SKM-1 (cell line): ENCODE data around the gene NCBP3.

Experiments
- DNase-seq: peaks from one replicate; lab custom pipeline; 2025; ENCODE audit not compliant: unreplicated experiment; lab: John Stamatoyannopoulos, UW

Gene NCBP3

DNA sequence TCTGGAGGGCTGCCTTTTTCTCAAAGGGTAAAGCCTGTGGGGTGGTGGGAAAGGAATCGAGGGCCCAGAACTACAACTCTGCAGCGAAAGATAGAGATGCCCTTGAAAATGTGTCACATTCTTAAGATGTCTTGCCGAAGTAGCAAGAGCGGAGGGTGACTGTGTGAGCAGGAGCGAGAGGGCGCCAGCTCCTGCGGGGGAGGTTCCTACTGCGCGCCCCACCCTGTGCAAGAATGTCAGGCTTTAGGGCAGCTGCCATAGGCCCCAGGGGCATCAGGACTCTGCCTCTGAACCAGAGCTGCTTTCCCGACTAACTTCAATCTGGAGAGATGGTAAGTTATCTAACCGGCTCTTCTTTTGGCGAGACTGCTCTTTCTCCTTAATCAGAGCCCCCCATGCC is 33.3 kb downstream of the NCBP3 start:
- DNase-seq, result no peak

DNA sequence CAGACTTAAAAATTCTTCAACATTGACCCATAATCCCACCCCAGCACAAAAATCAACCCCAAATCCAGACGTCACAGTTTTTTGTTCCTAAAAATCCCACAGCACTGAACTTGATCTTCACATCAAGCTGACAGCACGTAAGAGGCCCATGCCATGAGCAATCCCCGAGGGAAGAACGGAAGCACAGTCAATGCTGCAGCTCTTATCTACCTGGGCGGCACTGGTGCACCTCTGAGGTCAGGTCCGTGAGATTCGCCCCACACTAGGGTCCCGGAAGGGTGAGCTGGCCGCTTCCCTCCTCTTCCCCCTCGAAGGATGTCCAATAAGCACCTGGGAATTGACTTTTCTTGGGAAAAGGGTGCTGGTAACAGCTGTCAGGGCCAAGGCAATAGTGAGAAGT is 33.8 kb downstream of the NCBP3 start:
- no peak for DNase-seq

DNA sequence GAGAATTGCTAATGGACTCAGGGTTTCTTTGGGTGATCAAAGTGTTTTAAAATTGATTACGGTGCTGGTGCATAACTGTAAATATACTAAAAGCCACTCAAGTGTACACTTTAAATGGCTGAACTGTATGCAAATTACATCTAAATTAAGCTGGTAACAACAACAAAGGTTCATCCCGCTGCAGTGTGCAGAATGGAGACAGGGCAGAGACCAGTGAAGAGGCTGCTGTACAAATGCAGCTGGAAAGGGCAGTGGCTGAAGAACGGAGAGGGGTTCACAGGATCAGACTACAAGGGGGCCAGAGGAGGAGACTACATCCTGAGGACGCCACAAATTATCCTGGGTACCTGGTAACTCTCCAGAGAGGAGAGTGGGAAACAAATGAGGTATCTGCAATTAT is 36.0 kb downstream of the NCBP3 start:
- no peak for DNase-seq

DNA sequence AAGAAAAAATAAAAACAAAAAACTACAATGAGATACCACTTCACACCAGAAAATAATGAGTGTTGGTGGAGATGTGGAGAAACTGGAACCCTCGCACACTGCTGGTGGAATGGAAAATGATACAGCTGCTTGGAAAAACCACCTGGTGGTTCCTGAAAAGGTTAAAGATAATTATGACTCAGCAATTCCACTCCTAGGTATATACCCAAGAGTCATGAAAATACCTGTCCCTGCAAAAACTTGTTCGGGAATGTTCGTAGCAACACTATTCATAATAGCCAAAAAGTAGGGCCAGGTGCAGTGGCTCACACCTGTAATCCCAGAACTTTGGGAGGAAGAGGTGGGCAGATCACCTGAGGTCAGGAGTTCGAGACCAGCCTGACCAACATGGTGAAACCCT is 36.9 kb downstream of the NCBP3 start:
- no peak for DNase-seq

DNA sequence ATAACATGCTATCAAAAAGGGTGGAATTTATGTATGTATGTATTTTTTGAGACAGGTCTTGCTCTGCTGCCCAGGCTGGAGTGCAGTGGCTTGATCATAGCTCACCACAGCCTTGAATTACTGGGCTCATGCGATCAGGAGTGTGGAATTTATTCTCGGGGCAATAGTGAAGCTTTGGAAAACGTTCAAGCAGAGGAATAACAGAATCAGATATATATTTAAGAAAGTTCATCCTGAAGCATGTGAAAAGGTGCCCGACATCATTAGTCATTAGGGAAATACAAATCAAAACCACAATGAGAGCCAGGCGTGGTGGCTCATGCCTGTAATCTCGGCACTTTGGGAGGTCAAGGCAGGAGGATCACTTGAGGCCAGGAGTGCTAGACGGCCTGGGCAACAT is 37.3 kb downstream of the NCBP3 start:
- no peak for DNase-seq

DNA sequence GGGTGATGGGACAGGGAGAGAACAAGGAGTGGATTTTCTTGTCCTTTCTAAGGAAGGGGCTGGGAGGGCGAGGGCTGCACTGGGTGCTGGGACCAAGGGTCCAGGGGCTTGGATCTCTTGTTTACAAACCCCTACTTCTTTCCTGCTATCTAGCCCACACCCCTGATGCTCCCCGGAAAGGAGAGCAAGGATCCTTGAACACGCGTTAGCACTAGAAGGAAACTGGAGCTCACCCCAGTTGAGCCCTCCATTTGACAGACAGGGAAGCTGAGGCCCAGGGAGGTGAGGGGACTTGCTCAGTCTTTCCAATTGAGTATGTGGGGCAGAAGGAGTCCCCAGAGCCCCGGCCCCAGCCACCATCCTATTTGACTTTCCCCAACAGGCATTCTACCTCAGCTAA is 40.5 kb downstream of the NCBP3 start:
- no peak for DNase-seq

DNA sequence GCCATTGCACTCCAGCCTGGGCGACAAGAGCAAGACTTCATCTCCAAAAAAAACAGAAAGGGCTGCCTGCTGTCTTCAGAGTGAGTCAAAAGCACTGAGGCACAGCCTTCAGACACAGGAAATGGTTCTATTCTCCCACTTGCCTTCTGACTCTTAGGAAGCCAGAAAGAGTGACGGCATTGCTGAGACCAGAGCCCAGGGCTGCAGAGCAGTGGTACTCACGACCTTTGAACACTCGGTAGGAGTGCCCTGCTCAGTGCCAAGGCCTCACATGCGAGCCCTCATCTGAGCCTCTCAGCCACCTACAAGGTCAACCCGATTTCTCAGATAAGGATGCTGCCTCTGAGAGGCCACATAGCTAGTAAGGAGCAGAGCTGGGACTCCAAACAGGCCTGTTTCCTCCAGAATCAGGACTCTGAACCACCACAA is 41.5 kb downstream of the NCBP3 start:
- no peak for DNase-seq

DNA sequence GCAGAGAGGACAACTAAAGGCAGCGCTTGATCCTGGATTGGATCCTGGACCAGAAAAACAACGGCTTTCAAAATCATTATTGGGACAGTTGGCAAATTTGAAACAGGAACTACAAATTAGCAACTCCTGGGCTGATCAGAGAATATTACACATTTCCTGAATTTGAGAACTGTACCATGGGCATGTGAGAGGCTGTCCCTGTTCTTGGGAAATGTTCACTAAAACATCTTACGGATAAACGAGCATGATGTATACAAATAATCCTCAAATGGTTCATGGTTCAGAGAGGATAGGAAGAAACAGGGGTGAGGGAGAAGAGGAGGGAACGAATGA is 42.8 kb downstream of the NCBP3 start:
- no peak for DNase-seq

DNA sequence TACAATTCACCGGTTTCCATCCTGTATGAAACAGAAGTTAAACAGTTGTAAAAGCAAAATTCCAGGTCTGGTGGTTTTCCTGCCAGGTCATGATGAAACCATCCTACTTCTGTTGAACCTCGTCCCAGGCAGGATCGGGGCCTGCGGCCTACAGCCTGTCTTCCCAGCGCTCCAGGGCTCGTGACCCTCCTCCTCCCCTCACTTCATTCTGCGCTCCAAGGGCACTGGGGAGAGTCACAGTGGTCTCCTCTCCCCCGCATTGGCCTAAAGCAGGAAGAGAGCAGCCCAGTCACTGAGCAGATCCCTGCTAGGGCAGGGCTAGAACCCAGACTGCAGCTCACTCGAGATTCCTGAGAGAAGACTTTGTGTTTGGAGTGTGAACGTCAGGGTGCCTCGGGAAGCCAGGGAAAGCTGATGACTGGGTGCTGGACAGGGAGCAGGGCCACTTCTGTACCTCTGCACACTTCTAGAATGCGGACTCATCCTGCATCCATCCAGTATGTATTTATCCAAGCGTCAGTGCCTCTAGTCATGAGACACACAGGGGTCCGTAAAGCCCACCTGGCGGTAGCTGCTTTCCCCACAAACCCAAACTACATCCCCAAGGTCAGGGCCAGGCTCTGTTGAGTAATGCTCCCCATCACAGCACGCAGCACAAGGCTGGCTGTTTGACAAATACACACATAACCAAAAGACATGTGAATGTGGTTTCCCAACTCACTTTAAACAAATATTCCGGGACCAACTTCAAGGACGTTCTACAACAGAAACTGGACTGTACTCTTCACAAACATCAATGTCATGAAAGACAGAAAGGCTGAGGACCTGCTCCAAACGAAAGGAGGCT is 43.4 kb downstream of the NCBP3 start:
- DNase-seq, result no peak

DNA sequence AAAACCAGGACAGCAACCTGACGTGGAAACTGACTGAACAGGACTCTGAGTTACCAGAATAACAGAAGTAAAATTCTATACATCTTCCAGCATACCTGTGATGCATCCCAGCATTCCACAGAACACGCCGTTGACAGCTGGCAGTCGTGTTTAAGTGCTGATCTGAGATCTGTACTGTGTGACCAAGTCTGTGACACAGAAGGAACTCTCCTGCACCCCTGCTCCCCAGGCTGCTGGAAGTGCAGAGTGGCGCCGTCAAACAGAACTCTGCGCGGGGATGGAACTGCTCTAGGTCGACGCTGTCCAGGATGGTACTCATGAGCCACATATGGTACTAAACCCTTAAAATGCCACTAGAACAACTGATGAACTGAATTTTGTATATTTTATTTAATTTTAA is 44.3 kb downstream of the NCBP3 start:
- DNase-seq, result no peak

DNA sequence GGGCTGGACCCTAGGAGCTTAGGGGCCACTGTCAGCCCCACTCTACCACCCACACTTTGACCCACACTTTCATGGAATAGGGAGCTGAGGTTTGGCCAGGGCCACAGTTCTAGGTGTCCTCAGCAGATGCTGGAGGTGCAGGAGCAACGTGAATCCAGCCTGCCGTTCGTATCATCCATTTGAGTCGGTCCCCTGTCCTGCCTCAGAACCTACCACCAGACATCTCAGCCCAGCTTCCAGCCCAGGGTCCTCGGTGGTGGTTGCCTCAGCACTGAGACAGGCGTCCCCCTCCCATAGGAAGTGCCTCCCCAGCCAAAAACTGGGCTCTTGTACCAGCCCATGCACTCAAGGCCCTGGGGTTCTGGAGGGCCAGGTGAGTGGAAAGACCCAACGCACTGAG is 44.7 kb downstream of the NCBP3 start:
- no peak for DNase-seq

DNA sequence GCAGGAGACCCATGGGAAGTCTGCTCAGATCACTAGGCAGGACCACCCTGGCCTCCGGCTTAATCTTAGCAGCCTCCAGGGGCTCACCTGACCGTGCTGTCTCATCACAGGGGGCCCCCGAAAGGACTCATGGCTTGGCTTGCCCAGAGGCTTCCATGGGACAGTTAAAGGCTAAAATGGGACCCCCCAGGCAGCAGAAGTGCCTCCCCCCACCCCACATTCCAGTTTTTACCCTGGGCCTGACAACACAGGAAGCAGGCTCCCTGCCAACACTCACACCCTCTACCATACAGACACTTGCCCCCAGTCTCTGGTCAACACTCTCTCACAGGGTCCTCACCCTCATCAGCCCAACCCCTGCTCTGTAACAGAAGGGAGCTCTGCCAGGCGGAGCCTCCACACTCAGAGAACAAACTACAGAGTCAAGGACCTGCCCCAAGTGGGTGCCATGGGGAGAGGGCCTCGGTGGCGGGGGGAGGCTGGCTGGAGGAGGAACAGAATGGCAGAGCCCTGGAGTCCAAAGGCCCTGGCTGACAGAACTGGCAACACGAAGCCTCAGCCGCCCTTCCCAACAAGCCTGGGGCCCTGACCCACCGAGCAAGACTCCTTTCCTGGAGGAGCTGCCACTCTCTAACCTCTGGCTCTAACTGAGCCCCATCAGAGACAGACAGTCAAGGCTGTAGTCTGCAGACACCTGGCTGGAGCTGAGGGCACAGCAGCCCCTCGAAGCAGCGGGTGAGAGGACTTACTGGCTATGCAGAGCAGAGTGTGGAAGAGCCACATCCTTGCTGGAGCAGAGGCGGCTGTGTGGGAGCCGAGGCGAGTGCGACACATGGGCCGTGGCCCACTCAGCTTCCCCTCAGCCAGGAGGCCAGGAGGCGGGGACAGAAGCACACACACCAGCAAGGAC is 45.4 kb downstream of the NCBP3 start, which contains the start of gene ITGAE:
ITGAE (minus strand) TSS at position 827 of the 910 bp plus-strand sequence; CDS start at position 783, 44 bp downstream.
- DNase-seq, result no peak

DNA sequence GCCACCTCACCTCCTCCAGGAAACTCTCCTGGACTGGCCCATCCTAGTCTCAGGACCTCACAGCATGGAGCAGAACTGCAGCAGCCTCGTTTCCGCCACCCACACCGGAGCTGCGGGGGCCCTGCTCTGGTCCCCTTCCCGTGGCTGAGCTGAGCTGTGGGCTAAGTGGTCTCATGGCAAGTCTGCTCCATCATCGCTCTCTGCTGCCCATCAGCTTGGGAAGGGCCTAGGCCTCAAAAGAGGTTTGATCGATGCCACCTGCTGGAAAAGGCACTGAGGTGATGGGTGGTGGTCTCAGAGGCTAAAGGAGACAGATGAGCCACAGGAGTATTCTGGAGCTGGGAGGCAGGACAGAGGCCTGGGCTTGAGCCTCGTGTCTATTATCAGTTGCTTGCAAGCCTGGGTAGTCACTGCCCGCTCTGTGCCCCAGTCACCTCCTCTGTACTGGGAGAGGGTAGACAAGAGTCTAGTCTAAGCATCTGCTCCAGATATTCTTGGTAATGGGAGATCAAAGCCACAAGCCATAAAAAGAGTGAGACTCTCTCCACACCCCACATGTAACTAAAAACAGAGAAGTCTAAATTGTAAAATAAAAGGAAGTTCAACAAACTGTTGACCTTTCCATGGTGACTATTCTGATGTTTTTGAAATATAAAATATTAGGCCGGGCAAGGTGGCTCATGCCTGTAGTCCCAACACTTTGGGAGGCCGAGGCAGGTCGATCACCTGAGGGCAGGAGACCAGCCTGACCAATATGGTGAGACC is 46.7 kb downstream of the NCBP3 start:
- no peak for DNase-seq

DNA sequence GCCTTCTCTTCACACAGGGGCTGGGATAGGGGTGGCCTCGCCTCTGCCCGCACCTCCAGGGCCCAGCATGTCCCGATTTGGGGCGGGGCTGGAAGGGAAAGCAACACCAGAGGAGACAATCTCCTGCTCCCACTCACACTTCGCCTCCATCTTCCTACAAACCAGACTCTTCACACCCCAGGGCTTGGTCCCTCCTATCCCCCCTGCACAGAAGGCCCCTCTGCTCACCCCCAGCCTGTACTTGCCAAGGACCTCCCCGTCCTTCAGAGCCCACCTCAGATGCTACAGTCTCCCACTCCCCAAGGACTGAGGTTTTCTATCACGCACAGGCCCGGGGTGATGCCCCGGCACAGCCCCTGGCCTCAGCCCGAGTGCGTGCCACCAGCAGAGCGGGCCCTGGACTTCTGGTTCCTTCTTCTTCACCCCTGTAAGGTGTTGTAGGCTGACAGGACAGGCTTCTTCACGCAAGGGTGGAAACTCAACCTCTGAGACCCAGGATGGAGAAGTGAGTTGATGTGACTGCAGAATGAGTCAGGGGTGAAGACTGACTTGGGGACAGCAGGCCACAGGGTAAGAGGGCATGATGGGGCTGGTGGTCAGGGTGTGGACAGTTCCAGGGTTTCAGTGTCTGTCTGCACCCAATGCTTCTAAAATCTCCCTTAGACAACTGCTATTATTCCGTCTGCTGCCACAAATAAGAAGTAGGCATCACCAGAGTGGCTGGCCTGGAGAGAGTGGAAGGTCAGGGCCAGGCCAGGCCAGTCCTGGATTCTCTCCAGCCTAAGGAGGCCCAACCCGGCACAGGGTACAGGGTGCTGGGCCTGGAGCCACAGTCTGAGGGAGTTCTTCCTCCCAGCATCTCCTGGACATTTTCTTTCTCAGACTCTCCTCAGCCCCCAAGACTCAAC is 47.5 kb downstream of the NCBP3 start:
- no peak for DNase-seq

DNA sequence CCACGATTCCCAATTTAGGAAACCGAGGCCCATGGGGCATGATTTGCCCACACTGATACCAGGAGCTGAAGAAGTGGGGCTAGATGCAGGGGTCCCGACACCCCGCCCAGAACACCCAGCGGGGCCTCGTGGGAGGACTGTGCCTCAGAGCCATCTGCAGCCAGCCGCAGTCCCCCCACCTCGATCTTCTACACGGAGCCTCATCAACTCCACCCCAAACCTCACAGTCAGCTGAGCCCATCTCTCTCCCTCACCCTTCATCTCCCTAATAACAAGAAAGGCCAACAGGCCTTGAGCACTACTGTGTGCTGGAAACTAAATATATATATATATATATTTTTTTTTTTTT is 49.2 kb downstream of the NCBP3 start:
- no peak for DNase-seq

DNA sequence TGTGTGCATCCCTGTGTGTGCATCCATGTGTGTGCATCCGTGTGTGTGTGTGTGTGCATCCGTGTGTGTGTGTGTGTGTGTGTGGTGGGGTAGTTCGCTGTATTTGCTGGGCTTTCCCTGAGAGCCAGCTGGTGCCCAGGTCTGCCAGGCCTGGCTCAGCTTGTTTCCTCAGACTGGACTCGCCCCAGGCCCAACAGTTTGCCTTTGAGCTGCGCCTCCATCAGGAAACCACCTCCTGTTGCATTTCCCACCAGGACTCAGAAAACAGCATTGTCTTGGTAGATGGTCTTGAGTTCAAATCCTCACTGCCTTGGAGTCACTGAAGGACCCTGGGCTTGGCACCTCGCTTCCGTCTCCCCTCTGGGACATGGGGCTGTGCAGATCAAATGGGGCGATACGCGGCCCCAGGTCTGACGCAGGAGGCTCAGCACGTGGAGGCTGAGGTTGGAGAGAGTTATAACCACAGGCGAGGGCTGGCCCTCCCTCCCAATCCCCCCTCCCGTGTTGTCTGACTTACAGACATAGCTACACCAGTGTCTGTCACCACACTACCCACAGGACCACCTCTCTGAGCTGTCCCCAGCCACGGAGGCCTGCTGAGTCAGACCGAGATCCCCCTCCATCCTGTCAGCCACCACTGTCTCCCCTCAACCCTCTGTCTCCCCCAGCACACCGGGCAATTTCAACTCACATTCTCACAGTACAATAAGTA is 49.8 kb downstream of the NCBP3 start:
- no peak for DNase-seq

DNA sequence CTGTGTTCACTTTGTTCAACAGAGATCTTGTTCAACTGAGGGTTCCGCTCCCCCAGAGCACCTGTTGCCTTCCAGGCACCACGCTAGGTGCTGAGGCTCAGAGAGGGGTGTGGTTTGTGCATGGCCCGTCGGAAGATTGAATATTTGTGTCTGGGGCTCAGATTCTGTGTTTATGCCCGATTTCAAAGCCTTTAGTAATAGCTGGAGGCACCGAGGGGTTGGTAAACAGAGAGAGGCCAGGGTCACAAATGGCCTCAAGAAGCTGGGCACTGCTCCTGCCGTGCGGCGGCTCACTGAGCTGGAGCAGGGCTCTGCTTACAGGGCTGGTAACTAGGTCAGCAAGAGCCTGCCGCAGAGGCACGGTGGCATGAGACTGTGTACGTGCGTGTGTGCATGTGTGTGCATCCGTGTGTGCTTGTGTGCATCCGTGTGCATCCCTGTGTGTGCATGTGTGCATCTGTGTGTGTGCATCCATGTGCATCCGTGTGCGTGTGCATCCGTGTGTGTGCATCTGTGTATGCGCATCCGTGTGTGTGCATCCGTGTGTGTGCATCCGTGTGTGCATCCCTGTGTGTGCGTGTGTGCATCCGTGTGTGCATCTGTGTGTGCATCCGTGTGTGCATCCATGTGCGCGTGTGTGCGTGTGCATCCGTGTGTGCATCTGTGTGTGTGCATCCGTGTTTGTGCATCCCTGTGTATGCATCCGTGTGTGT is 50.5 kb downstream of the NCBP3 start:
- DNase-seq, result no peak

DNA sequence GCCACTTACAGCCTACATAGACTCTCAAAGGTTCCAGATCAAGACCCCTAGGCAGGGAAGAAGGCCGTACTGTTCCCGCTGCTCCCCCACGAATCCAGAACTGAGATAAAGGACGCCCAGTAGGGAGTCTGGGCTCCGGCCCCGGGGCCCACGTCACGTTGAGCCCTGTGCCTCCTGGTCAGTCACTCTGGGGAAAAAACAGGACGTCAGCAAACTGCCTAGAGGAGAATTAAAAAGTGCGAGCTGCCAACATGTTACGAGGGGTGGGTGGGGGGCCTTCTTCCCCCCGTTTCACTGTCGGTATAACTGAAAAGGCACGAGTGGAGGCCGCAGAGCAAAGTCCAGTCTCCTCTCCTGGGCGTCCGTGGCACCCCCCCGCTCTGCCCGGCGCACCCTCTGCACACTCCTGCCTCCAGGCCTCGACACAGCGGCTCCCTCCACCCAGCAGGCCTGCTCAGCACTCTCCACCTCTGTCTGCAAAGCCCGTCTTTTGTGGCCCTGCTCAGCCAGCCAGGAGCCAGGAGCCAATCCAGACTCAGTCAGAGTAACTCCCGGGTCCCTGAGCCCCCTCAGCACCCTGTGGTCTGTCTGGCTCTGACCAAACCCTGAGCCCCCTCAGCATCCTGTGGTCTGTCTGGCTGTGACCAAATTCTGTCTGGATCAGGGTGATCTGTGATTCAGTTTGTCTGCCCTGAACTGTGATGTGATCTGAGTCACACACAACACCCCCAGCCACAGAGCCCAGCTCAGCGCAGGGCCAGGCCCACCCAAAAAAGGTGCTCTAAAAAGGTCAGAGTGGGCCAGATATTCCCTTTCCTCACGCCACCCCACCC is 51.3 kb downstream of the NCBP3 start:
- no peak for DNase-seq
